Measurements from ENCODE around the gene EIF4E2. TPM values are rescaled to one million over a fixed set of nuclear protein-coding genes. Genes with fewer than 3 reads are reported as not detected.

Gene EIF4E2
- total and polyA plus RNA-seq, 2 of the 4 experiments (the other 2 are of a cell fraction): 52.1 to 105 TPM

DNA sequence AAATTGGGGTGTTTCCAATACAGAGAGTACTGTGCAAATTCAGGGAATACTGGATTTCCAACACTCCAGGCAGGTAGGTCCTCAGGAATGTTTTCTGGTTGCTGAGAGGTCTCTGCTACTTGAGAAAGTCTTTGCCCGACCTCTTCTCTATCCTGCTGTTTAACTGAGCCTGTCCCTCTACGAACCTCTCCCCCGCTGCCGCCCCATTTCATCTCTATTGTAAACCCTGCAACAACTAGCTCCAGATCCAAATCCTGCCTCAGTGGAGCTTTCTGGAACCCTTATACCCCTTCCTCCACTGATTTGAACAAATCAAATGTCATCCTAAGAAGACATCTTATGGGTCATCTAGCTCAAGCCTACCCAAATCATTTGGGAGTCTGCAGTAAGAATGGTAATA lies 1.3 kb downstream of the EIF4E2 start:
- in situ Hi-C loops (cut with MboI; ENCODE audit: low sequenced_read_pairs): no loop called here
- no peak overlapping the region for H2BK5ac ChIP-seq (ENCODE audit: low read depth, low read length, poor library complexity, severe bottlenecking)
- no peak overlapping the region for H4K5ac ChIP-seq (ENCODE audit: low read depth, low read length)
- H3K4me1 ChIP-seq (ENCODE audit: control insufficient read depth, insufficient read depth, low read length): no peaks in the 10 kb centered on the region
- H2AK9ac ChIP-seq (replicated peaks; ENCODE audit: low read depth, low read length, poor library complexity): no peak overlapping the region
- dilution Hi-C loops (cut with HindIII; ENCODE audit: low sequenced_read_pairs, unreplicated experiment): no loop called here
- peaks cover 7% of the 10 kb centered on the region for H3K36me3 ChIP-seq (ENCODE audit: control insufficient read depth, insufficient read depth, low read length)
- peak overlapping the region; percentile 99; the same call in 1 of the 2 replicates for H3K23ac ChIP-seq (ENCODE audit: low read depth, low read length)
- ChIA-PET CTCF (interaction anchor here (0.6 kb wide), 1 partner anchor 776 kb away, joined by 3 read pairs; no protein-coding TSS in a partner anchor), POLR2A (ENCODE audit: unreplicated experiment) (no interaction called here)
- intact Hi-C loops (cut with micrococcal nuclease): no loop called here
- TF ChIP-seq RCOR1 (IDR thresholded peaks at IDR 0.05; ENCODE audit: insufficient replicate concordance, low read length) (no peak), CEBPB (IDR thresholded peaks at IDR 0.05; ENCODE audit: low read depth, low read length) (no peak), CHD1 (IDR thresholded peaks at IDR 0.05; ENCODE audit: low read depth, low read length) (no peak)
- TF ChIP-seq, protein P1, sequence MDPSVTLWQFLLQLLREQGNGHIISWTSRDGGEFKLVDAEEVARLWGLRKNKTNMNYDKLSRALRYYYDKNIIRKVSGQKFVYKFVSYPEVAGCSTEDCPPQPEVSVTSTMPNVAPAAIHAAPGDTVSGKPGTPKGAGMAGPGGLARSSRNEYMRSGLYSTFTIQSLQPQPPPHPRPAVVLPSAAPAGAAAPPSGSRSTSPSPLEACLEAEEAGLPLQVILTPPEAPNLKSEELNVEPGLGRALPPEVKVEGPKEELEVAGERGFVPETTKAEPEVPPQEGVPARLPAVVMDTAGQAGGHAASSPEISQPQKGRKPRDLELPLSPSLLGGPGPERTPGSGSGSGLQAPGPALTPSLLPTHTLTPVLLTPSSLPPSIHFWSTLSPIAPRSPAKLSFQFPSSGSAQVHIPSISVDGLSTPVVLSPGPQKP (IDR thresholded peaks at IDR 0.05; ENCODE audit: borderline replicate concordance, low read depth, low read length): no peak
- no peak overlapping the region for H3K56ac ChIP-seq (ENCODE audit: extremely low read depth, insufficient read depth, low read length)
- H2BK15ac ChIP-seq (ENCODE audit: low read depth, low read length): no peak overlapping the region
- H2BK20ac ChIP-seq (ENCODE audit: low read depth, low read length): no peak overlapping the region
- peaks cover 16% of the 10 kb centered on the region for H3K9me1 ChIP-seq (ENCODE audit: insufficient read depth, low read length)
- no peak overlapping the region for H3K27ac ChIP-seq (ENCODE audit: insufficient read depth, low read length)
- no peak overlapping the region for H3K18ac ChIP-seq (ENCODE audit: low read depth, low read length)
- no peak overlapping the region for H3K4ac ChIP-seq (ENCODE audit: low read depth, low read length)
- H3K4me2 ChIP-seq (ENCODE audit: low read depth, low read length): peak overlapping the region; percentile 84
- WGBS, 2 experiments (ENCODE audit: extremely low coverage in 2 of 2, insufficient read length in 1 of 2): 100% methylated on average over 3 of the region's 4 CpGs; no CpG with 5 or more reads in 1 of the 2 experiments
- peak overlapping the region; percentile 8 to 97; a peak in 2 of 4 replicates for H4K8ac ChIP-seq (ENCODE audit: low read depth in 2 of 2, low read length in 2 of 2)
- DNase-seq (no peak), ATAC-seq (ENCODE audit: low read depth) (no peak)
- no peak overlapping the region; the same call in 1 of the 2 replicates for H2AK5ac ChIP-seq (ENCODE audit: low read depth, low read length)
- peak overlapping the region; percentile 100; the same call in 1 of the 2 replicates for H3K14ac ChIP-seq (replicated peaks; ENCODE audit: low read depth, low read length)
- no peaks in the 10 kb centered on the region for H3K9me3 ChIP-seq (ENCODE audit: control insufficient read depth, insufficient read depth, low read length)
- 0 out of 2 replicates have a peak overlapping the region, but pooled peaks have one; percentile 88 for H4K91ac ChIP-seq (ENCODE audit: insufficient read depth, low read depth, low read length)
- H3K27me3 ChIP-seq (ENCODE audit: control insufficient read depth, insufficient read depth, low read length): no peaks in the 10 kb centered on the region
- peaks cover 41% of the 10 kb centered on the region for H4K20me1 ChIP-seq (ENCODE audit: insufficient read depth, low read length)
- H3K79me1 ChIP-seq (ENCODE audit: low read depth in 1 of 2, low read length in 2 of 2): peaks cover 28 to 76% of the 10 kb centered on the region in 2 experiments
- peak overlapping the region; percentile 71; the same call in 1 of the 2 replicates for H3K4me3 ChIP-seq (ENCODE audit: insufficient read depth, low read depth, low read length)
- no peak overlapping the region for H2AFZ ChIP-seq (replicated peaks; ENCODE audit: low read length, poor library complexity)
- H2BK120ac ChIP-seq (ENCODE audit: low read depth, low read length): no peak overlapping the region
- BruUV-seq (replicated peaks): no TSS peak
- H3K9ac ChIP-seq (ENCODE audit: low read depth, low read length): peak overlapping the region; percentile 70; the same call in 1 of the 2 replicates

Data from IMR-90 (cell line).